HG03039 (cell line): ENCODE measurements around the gene SLC22A23.

Experiments used
- ATAC-seq: cut with Tn5 transposase; IDR thresholded peaks from one replicate; pipeline ENCODE4 v1.9.1; 2021; ENCODE audit warnings: mild to moderate bottlenecking, moderate library complexity; ENCODE audit not compliant: unreplicated experiment

Gene SLC22A23

GRCh38 chr6:3355358-3356055 lies 101.3 kb downstream of the SLC22A23 start:
- no peak for ATAC-seq

GRCh38 chr6:3355011-3355357 lies 101.9 kb downstream of the SLC22A23 start:
- ATAC-seq, result no peak

GRCh38 chr6:3353939-3354338 lies 102.9 kb downstream of the SLC22A23 start:
- no peak for ATAC-seq

GRCh38 chr6:3353213-3353903 lies 103.5 kb downstream of the SLC22A23 start:
- ATAC-seq, result no peak

GRCh38 chr6:3352678-3353077 lies 104.2 kb downstream of the SLC22A23 start:
- ATAC-seq, result no peak

- no peak for ATAC-seq
These were observed 104.9 kb downstream of the SLC22A23 start for GRCh38 chr6:3351829-3352524.

- no peak for ATAC-seq
These were observed 105.7 kb downstream of the SLC22A23 start for GRCh38 chr6:3351105-3351676.

GRCh38 chr6:3350252-3350796 lies 106.5 kb downstream of the SLC22A23 start:
- no peak for ATAC-seq

GRCh38 chr6:3349388-3350251 lies 107.2 kb downstream of the SLC22A23 start:
- ATAC-seq, result no peak

- ATAC-seq, result no peak
These were observed 108.0 kb downstream of the SLC22A23 start for GRCh38 chr6:3348821-3349220.

GRCh38 chr6:3347826-3348225 lies 109.0 kb downstream of the SLC22A23 start:
- ATAC-seq, result no peak

GRCh38 chr6:3347247-3347646 lies 109.6 kb downstream of the SLC22A23 start:
- ATAC-seq, result no peak

GRCh38 chr6:3346476-3346875 lies 110.4 kb downstream of the SLC22A23 start:
- ATAC-seq, result no peak

- no peak for ATAC-seq
These were observed 111.0 kb downstream of the SLC22A23 start for GRCh38 chr6:3345836-3346235.

- no peak for ATAC-seq
These were observed 113.6 kb downstream of the SLC22A23 start for GRCh38 chr6:3343089-3343883.

GRCh38 chr6:3341467-3341866 lies 115.4 kb downstream of the SLC22A23 start:
- no peak for ATAC-seq

GRCh38 chr6:3340894-3341293 lies 116.0 kb downstream of the SLC22A23 start:
- ATAC-seq, result no peak

- no peak for ATAC-seq
These were observed 116.5 kb downstream of the SLC22A23 start for GRCh38 chr6:3340358-3340802.

- no peak for ATAC-seq
These were observed 117.0 kb downstream of the SLC22A23 start for GRCh38 chr6:3339811-3340210.
